ENCODE results near the gene PLAC8L1.

Gene PLAC8L1

GRCh38 chr5:146079695-146080373 lies 25.5 kb downstream of the PLAC8L1 start:
- no peak for DNase-seq (ENCODE audit: low read depth)

GRCh38 chr5:146078566-146078965 lies 26.8 kb downstream of the PLAC8L1 start:
- no peak for DNase-seq (ENCODE audit: low read depth)

GRCh38 chr5:146076455-146076854 lies 28.9 kb downstream of the PLAC8L1 start:
- DNase-seq (ENCODE audit: low read depth) = no peak

- no peak for DNase-seq (ENCODE audit: low read depth)
Measured at GRCh38 chr5:146076028-146076427, 29.3 kb downstream of the PLAC8L1 start.

- DNase-seq (ENCODE audit: low read depth) = no peak
Measured at GRCh38 chr5:146073239-146073900, 32.0 kb downstream of the PLAC8L1 start.

- DNase-seq (ENCODE audit: low read depth) = no peak
Measured at GRCh38 chr5:146072595-146072994, 32.8 kb downstream of the PLAC8L1 start.

GRCh38 chr5:146071171-146071570 lies 34.2 kb downstream of the PLAC8L1 start:
- DNase-seq (ENCODE audit: low read depth) = no peak

- DNase-seq (ENCODE audit: low read depth) = no peak
Measured at GRCh38 chr5:146070746-146071145, 34.6 kb downstream of the PLAC8L1 start.

- no peak for DNase-seq (ENCODE audit: low read depth)
Measured at GRCh38 chr5:146069780-146070099, 35.6 kb downstream of the PLAC8L1 start.

- no peak for DNase-seq (ENCODE audit: low read depth)
Measured at GRCh38 chr5:146068977-146069779, 36.2 kb downstream of the PLAC8L1 start.

- DNase-seq (ENCODE audit: low read depth) = no peak
Measured at GRCh38 chr5:146068206-146068605, 37.2 kb downstream of the PLAC8L1 start.

GRCh38 chr5:146066968-146067367 lies 38.4 kb downstream of the PLAC8L1 start:
- no peak for DNase-seq (ENCODE audit: low read depth)

- no peak for DNase-seq (ENCODE audit: low read depth)
Measured at GRCh38 chr5:146060221-146060585, 45.2 kb downstream of the PLAC8L1 start.

GRCh38 chr5:146059460-146060220 lies 45.7 kb downstream of the PLAC8L1 start:
- DNase-seq (ENCODE audit: low read depth) = no peak

- no peak for DNase-seq (ENCODE audit: low read depth)
Measured at GRCh38 chr5:146055432-146055831, 49.9 kb downstream of the PLAC8L1 start.

- no peak for DNase-seq (ENCODE audit: low read depth)
Measured at GRCh38 chr5:146052780-146053179, 52.6 kb downstream of the PLAC8L1 start.

GRCh38 chr5:146051678-146052077 lies 53.7 kb downstream of the PLAC8L1 start:
- DNase-seq (ENCODE audit: low read depth) = peak; percentile 34

- no peak for DNase-seq (ENCODE audit: low read depth)
Measured at GRCh38 chr5:146050086-146050485, 55.3 kb downstream of the PLAC8L1 start.

GRCh38 chr5:146049704-146050026 lies 55.7 kb downstream of the PLAC8L1 start:
- DNase-seq (ENCODE audit: low read depth) = no peak

GRCh38 chr5:146048994-146049703 lies 56.2 kb downstream of the PLAC8L1 start:
- DNase-seq (ENCODE audit: low read depth) = peak; percentile 42

- DNase-seq (ENCODE audit: low read depth) = no peak
Measured at GRCh38 chr5:146047396-146047795, 58.0 kb downstream of the PLAC8L1 start.

- DNase-seq (ENCODE audit: low read depth) = no peak
Measured at GRCh38 chr5:146043722-146044121, 61.7 kb downstream of the PLAC8L1 start.
